ENCODE data around the gene MTMR1. TPM values are rescaled to one million over a fixed set of nuclear protein-coding genes. Genes with fewer than 3 reads are reported as not detected.

The MTMR1 gene
- total RNA-seq, 1 experiment from 2014 or later = 23.6 TPM

DNA sequence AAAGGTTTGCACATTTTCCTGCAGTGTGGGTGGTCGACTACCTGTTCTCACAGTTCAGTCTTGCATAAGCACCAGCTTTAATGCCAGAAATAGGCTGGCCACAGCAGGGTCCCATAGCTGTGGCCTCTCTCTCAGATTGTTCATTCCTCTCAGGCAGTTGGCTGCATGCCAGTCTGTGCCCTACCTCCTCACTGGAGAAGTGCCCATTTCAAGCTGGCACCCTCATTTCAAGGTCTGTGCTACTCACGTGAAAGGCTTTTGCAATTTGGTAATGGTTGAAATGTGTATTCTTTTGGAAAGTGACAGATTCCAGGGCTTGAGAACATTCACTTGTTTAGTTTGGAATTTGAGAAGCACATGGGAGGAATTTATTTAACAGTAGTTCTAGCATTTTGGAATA, 28.9 kb upstream of the MTMR1 start:
- TF ChIP-seq, protein P1, sequence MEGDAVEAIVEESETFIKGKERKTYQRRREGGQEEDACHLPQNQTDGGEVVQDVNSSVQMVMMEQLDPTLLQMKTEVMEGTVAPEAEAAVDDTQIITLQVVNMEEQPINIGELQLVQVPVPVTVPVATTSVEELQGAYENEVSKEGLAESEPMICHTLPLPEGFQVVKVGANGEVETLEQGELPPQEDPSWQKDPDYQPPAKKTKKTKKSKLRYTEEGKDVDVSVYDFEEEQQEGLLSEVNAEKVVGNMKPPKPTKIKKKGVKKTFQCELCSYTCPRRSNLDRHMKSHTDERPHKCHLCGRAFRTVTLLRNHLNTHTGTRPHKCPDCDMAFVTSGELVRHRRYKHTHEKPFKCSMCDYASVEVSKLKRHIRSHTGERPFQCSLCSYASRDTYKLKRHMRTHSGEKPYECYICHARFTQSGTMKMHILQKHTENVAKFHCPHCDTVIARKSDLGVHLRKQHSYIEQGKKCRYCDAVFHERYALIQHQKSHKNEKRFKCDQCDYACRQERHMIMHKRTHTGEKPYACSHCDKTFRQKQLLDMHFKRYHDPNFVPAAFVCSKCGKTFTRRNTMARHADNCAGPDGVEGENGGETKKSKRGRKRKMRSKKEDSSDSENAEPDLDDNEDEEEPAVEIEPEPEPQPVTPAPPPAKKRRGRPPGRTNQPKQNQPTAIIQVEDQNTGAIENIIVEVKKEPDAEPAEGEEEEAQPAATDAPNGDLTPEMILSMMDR (conservative IDR thresholded peaks at IDR 0.05; ENCODE audit: low read depth, low read length) = no peak
- no peak for TF ChIP-seq EZH2 (IDR thresholded peaks at IDR 0.05; ENCODE audit: borderline replicate concordance, low read depth, low read length, poor library complexity, severe bottlenecking)
- ChIA-PET POLR2A (ENCODE audit: low non-redundant PET) (no interaction called here), CTCF (no interaction called here)
- BruUV-seq (replicated peaks) = no TSS peak
- H3K4me3 ChIP-seq (ENCODE audit: low read depth, low read length, poor library complexity, severe bottlenecking) = no peak overlapping the region
- peak; percentile 12 for DNase-seq (ENCODE audit: low spot score)
- intact Hi-C loops (cut with micrococcal nuclease; ENCODE audit: unreplicated experiment) = no loop called here
- no peaks in the 10 kb centered on the region for H3K36me3 ChIP-seq (ENCODE audit: insufficient read depth, low read length, poor library complexity, severe bottlenecking)
- no peaks in the 10 kb centered on the region for H3K4me1 ChIP-seq (ENCODE audit: insufficient read depth, low read length, poor library complexity, severe bottlenecking)
- no peaks in the 10 kb centered on the region for H3K27me3 ChIP-seq (replicated peaks; ENCODE audit: insufficient read depth, low read depth, low read length, poor library complexity)
- no peak overlapping the region for H3K27ac ChIP-seq (ENCODE audit: low read depth, low read length, poor library complexity, severe bottlenecking)
- H3K9me3 ChIP-seq (ENCODE audit: low read depth, low read length, poor library complexity, severe bottlenecking) = no peaks in the 10 kb centered on the region

DNA sequence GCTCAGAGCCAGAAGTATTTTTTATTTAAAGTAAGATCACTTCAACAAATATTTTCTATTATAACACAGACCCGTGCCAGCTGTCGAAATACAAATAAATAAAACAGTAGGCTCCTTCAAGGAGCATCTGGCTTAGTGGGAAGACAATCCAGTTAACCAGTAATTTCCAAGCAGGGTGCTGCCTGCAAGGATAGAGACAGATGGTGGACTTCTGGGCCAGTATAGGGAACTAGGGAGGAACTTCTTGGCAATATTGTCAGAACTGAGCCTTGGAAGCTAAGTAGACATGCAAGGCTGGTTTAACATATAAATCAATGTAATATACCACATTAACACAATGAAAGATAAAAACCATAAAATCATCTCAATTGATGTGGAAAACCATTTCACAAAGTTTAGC, 17.0 kb upstream of the MTMR1 start:
- Histone ChIP-seq H3K36me3 (ENCODE audit: insufficient read depth, low read length, poor library complexity, severe bottlenecking) (no peaks in the 10 kb centered on the region), H3K4me1 (ENCODE audit: insufficient read depth, low read length, poor library complexity, severe bottlenecking) (no peaks in the 10 kb centered on the region), H3K27ac (ENCODE audit: low read depth, low read length, poor library complexity, severe bottlenecking) (no peak overlapping the region), H3K4me3 (ENCODE audit: low read depth, low read length, poor library complexity, severe bottlenecking) (no peak overlapping the region), H3K27me3 (replicated peaks; ENCODE audit: insufficient read depth, low read depth, low read length, poor library complexity) (no peaks in the 10 kb centered on the region), H3K9me3 (ENCODE audit: low read depth, low read length, poor library complexity, severe bottlenecking) (no peaks in the 10 kb centered on the region)
- no TSS peak for BruUV-seq (replicated peaks)
- TF ChIP-seq, protein P1 (conservative IDR thresholded peaks at IDR 0.05; ENCODE audit: low read depth, low read length) = no peak
- TF ChIP-seq EZH2 (IDR thresholded peaks at IDR 0.05; ENCODE audit: borderline replicate concordance, low read depth, low read length, poor library complexity, severe bottlenecking) = no peak
- DNase-seq (ENCODE audit: low spot score) = no peak
- ChIA-PET POLR2A (ENCODE audit: low non-redundant PET) (no interaction called here), CTCF (no interaction called here)
- intact Hi-C loops (cut with micrococcal nuclease; ENCODE audit: unreplicated experiment) = no loop called here

DNA sequence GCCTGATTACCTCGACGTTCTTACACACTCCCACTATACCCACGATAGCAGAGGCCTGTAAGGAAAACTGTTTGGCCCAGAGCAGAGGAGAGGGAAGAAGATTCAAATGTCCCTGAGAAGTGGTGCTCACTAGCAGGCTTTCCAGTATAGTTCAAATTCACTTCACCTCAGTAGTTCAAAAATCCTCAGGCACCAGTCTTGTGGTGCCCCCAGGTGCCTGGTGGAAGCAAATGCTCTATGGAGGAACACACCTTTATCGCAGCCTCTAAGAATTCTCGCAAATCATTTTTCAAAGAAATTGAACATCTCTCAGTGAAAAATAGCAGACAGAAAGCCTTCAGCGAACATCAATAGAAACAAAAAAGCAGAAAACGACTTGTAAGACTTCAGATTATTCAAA, 12.2 kb upstream of the MTMR1 start:
- H3K4me3 ChIP-seq (ENCODE audit: low read depth, low read length, poor library complexity, severe bottlenecking) = no peak overlapping the region
- H3K9me3 ChIP-seq (ENCODE audit: low read depth, low read length, poor library complexity, severe bottlenecking) = no peaks in the 10 kb centered on the region
- intact Hi-C loops (cut with micrococcal nuclease; ENCODE audit: unreplicated experiment) = no loop called here
- CTCF ChIA-PET = no interaction called here
- POLR2A ChIA-PET (ENCODE audit: low non-redundant PET) = no interaction called here
- H3K27ac ChIP-seq (ENCODE audit: low read depth, low read length, poor library complexity, severe bottlenecking) = no peak overlapping the region
- no peaks in the 10 kb centered on the region for H3K4me1 ChIP-seq (ENCODE audit: insufficient read depth, low read length, poor library complexity, severe bottlenecking)
- no peak for TF ChIP-seq EZH2 (IDR thresholded peaks at IDR 0.05; ENCODE audit: borderline replicate concordance, low read depth, low read length, poor library complexity, severe bottlenecking)
- TF ChIP-seq, protein P1 (conservative IDR thresholded peaks at IDR 0.05; ENCODE audit: low read depth, low read length) = peak; percentile 43; the same call in 1 of the 2 replicates
- no peaks in the 10 kb centered on the region for H3K27me3 ChIP-seq (replicated peaks; ENCODE audit: insufficient read depth, low read depth, low read length, poor library complexity)
- H3K36me3 ChIP-seq (ENCODE audit: insufficient read depth, low read length, poor library complexity, severe bottlenecking) = no peaks in the 10 kb centered on the region
- peak; percentile 20 for DNase-seq (ENCODE audit: low spot score)
- no TSS peak for BruUV-seq (replicated peaks)

All from A673 (cell line).